GM19438 (cell line): ENCODE results near the gene JAG1.

Experiments used
- ATAC-seq: cut with Tn5 transposase; IDR thresholded peaks from one replicate; pipeline ENCODE4 v1.9.1; 2021; ENCODE audit warnings: low read depth; ENCODE audit not compliant: unreplicated experiment

JAG1 gene

GRCh38 chr20:10701607-10702006 lies 27.8 kb upstream of the JAG1 start:
- ATAC-seq = no peak

GRCh38 chr20:10699941-10700340 lies 26.1 kb upstream of the JAG1 start:
- no peak for ATAC-seq

DNA sequence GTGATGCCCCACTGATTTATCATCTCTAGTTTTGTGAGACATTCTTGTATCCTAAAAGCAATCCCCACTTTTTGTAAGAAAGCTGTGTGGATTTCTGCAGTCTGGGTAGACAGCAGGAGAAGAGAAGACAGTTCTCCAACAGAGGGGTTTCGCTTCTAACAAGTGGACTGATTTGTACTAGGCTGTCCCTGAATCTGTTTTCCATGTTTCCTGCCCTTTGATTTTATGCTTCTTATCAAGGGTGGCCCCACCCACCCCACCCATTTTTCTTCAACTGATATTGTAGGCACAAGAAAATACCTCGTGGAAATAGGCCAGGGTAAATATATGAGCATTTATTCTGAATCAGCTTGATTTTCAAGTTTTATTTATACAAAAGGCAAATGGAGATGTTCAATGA lies 25.7 kb upstream of the JAG1 start:
- no peak for ATAC-seq

DNA sequence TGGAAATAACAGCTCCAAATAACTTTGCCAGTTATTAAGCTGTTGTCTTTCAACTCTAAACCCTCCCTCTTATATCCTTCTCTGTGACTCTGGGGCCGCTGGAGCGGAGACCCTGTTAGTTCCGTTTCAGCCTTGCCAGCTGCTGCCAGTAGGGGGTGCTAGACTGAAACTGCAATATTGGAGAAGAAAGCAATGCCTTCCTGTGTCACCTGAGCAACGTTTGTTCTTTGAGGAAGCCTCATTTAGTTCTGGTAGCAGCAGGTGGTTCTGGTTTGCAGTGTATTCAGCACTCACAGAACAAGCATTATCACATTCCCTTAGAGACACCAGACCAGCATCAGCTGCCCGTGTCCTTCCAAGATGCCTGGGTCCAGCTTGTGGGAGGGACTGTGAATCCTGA lies 22.9 kb upstream of the JAG1 start:
- ATAC-seq = no peak

DNA sequence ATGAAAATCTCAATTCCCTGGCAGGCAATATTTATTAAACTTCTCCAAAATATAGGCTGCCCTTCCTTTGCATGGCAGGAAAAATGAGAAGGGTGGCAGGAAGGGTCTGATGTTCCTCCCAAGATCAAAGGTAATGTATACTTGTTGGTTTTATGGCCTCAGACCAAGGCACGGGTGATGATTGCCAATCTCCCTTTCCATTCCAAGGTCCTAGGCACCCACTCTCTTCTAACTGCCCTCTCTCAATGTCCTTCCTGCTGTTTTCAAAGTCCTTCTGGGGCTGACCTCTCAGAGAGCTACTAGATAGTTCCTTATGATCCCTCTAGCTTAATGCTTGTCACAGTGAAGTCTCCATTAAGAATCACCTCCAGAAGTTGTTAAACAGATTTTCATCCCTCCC lies 15.6 kb upstream of the JAG1 start:
- ATAC-seq = no peak

DNA sequence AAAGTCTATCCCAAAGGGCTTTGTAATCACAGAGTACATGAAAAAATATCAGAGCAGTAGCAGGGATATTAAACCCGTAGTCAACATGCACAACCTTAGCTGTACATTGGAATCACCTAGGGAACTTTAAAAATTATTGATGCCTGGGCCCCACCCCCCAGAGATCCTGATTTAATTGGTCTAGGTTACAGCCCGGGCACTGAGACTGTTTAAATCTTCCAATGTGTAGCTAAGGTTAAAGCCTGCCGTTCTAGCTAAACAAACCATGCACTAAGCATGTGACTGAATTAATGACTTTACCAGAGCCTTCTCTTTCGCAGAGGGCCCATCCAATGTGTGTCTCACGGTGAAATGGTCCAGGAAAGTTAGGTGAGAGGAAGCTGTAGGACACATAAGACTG lies 14.1 kb upstream of the JAG1 start:
- no peak for ATAC-seq

GRCh38 chr20:10686356-10687133 lies 12.7 kb upstream of the JAG1 start:
- ATAC-seq = no peak

DNA sequence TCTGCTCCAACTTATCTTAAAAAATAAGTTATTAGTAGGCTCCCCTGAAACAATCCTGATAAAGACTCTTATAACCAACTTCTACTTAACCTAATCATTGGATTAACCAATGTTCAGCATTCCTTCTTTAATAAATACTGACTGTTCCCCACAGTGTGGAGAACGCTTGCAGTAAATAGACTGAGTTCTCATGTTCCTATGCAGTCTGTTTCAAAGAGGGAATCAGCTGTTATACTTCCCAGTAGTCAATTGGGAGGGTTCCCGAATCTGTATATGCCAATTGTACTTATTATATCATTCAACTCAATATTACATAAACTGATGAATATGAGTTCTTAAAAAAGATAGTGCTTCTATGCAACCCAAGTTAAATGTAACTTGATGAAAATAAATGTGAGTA lies 9.7 kb upstream of the JAG1 start:
- no peak for ATAC-seq

- ATAC-seq = no peak
Measured at GRCh38 chr20:10682939-10683338, 9.1 kb upstream of the JAG1 start.

DNA sequence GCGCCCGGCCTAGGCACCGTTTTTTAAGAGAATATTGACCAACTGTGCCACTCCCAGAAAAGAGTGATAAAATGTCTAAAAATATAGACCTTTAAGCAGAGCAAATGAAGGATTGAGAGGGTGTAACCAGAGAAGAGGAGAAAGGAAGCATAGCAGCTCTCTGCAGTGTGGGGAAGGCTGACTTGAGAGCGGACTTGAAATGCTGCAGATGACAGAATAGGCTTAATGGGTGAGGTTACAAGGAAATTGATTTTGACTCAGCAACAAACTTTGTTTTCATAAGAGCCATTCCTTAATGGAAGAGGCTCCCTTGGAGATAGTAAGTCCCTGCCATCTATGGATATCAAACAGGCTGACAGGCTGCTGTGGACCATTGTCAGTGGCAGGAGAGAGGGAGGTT lies 7.7 kb upstream of the JAG1 start:
- ATAC-seq = no peak

GRCh38 chr20:10680571-10680970 lies 6.8 kb upstream of the JAG1 start:
- no peak for ATAC-seq

DNA sequence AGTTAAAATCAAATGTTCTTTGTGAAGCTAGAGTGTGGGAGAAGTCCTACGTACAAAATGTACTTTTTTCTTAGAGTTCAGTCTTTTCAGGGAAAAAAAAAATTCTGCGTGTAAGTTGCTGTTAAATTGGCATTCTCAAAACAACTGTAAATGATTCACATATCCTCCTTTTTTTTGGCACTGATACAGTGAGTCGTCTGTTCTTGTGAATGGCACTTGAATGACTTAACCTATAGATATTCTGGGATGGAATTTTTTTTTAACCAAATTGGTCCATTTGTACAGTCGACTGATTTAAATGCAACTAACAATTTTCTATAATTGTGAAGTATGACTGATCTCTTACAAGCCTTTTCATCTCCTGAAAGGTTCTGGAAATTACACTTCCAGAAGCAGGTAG lies 5.5 kb upstream of the JAG1 start:
- ATAC-seq = no peak

- ATAC-seq = no peak
Measured at GRCh38 chr20:10676518-10676917, 2.7 kb upstream of the JAG1 start.

DNA sequence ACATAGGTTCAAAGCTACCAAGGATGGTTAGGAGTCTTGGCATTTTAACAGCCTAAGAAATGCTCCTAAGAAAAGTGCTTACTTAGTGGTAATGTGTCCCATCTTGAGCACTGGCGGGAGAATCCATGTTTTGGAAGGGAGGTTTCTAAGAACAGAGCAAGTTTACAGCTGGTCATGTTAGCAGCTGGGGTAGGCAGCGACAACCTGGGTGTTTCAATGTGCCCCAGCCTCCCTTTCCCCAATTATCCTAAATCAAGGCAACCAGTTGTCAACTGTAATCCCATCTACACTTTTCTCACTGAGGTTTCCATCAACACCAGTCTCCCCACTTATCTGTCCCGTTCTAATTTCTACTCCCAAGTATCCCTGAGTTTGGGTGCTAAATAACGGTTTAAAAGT lies 1.6 kb upstream of the JAG1 start:
- no peak for ATAC-seq

- peak; percentile 40 for ATAC-seq
Measured at GRCh38 chr20:10674684-10675449, 1.1 kb upstream of the JAG1 start.

DNA sequence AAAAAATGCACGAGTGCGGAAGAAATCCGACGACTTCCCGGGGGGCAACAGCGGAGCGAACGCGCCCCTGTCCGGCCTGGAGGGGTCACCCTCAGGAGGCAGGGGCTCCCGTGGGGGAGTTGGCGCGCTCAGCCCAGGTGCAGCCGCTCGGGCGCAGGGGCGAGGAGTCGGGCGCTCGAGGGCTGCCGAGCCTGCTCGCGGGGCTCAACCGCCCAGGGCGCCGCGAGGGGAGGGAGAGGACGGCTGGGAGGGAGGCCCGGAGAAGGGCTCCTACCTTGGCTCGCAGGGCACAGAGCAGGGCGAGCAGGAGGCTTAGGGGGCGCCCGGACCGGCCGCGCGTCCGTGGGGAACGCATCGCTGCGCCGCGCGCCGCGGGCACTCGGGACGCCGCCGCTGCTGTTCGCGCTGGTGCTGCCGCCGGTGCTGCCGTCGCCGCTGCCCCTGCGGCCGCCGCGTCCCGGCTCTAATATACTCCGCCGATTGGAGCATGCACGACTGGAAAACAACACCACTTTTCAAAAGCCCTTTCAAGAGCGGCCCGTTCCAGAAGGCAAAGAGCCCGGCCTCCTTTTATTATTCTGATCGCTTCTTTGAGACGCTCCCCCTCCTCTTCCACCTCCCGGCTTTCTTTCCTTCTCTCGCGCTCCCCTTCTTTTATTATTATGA lies 490 bp downstream of the JAG1 start:
- no peak for ATAC-seq

- ATAC-seq = no peak
Measured at GRCh38 chr20:10672624-10673127, 1.1 kb downstream of the JAG1 start.

DNA sequence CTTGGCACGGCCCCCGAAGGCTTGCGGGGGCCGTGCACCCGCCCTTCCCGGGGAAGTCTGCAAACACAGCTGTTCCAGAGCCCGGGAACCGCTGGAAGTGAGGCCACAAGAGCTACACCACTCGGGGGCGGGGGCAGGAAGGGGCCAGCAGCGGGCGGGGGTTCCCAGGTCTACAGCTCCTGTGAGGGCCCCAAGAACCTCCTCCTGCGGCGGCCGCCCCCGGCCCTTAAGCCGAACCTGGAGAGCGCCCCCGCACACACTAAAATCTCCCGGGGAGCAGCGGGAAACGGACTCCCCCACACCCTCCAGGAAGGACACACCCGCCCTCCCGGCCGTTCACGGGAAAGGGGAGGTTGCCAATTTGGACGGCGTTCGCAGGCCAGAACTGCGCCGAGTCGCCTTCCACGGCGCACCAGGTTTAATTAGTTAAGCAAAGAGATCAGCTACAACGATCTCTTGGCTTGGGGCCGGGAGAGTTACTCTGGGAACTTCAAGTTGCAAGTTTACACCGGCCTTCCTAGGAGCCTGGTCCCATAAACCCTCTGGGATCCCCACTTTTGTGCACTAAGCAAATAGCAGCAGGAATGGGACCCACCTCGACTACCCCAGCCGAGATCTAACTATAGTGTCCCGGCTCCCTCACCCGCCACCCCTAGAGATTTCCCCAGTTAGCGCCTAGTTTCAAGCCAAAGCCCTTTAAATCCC lies 1.7 kb downstream of the JAG1 start:
- ATAC-seq = no peak

DNA sequence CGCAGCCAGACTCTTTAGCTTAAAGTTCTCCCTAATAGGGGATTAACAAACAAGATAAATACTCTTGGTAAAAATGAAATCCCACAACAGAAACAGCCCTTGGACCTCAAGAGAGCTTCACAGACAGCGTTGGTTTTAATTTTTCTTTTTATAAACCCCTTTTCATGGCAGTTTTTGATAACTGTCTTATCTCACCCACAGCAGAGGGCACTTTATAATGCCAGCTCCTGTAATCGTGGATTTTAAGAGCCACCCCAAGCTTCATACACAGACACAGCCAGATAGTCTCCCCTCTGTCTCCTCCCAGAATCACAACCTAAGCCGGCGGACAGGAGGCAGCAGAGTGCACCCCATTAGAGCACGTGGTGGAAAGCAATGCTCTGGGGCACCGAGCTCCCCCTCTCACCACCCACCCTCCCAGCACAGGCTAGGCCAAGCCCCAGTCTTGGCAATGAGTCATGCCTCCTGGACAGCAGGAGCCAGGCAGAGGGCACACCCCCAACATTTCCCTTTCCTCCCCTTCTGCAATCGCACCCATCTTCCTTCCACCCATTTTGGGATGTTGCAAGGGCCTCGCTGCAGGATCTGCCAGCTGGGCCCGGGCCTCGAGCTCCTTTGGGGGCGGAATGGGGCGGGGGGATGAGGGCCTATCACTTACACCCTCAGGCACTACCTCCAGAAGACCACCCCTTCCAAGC lies 2.4 kb downstream of the JAG1 start:
- ATAC-seq = peak; percentile 20

DNA sequence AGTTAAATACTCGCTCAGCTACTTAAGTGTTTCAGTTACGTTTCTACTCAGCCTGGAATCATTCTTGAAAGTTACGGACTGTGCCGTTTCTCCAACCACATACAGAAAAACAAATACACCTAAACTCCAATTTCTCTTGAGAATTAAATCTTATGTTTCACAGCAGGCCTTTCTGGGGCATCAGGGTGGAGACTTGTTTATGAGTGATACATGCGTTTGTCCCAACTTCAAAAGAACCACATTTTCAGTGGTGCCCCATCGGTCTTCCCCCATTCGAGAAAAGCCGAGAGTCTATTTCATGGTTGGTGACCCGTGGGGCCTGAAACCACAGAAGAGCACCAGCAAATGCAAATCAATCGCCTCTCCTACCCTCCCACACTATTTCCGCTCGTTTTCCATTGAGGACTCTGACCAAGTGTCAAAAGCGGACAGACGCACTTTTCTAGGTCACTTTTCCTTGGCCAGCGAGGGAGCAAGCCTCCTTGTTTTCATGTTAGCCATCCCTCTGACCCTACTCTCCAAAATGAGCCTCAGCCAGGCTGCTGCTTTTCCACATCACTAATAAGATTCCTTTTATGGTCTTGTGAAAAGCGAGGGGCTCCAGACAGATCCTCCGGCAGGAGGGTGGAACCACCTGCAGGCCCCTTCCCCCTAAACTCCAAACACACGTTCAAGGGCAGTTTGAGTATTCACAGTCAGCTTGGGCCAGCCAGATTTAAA lies 3.1 kb downstream of the JAG1 start:
- peak; percentile 23 for ATAC-seq
